BE2C (cell line): Measurements from ENCODE around the gene CCDC6.

Experiments
- DNase-seq: peaks from one replicate; pipeline ENCODE4 v3.0.0-alpha.2; 2020
- H3K27me3 ChIP-seq: fragments of 250-450 bp; sonication (Bioruptor Pico); 2 replicates; pipeline ENCODE4 v1.5.1; 2020; ENCODE audit warnings: mild to moderate bottlenecking
- H3K36me3 ChIP-seq: fragments of 250-450 bp; sonication (Bioruptor Pico); 2 replicates; pipeline ENCODE4 v1.5.1; 2020; ENCODE audit warnings: mild to moderate bottlenecking
- H3K4me1 ChIP-seq: fragments of 250-450 bp; sonication (Bioruptor Pico); 2 replicates; pipeline ENCODE4 v1.5.1; 2020
- H3K4me3 ChIP-seq: 2 replicates; pipeline ENCODE4 v1.5.1; 2011; ENCODE audit warnings: low read depth, low read length
- H3K9me3 ChIP-seq: fragments of 250-450 bp; sonication (Bioruptor Pico); 2 replicates; pipeline ENCODE4 v1.5.1; 2020
- CTCF ChIP-seq: IDR thresholded peaks from 2 replicates; pipeline ENCODE4 v1.5.1; 2012; ENCODE audit warnings: mild to moderate bottlenecking, low read depth, low read length

CCDC6 gene

GRCh38 chr10:59859570-59859969, 46.8 kb downstream of the CCDC6 start:
- Histone ChIP-seq H3K9me3 (no peaks in the 10 kb centered on the region), H3K4me1 (peaks cover 3% of the 10 kb centered on the region; the same call in 1 of the 2 replicates), H3K4me3 (no peak overlapping the region), H3K36me3 (no peaks in the 10 kb centered on the region), H3K27me3 (no peaks in the 10 kb centered on the region)
- TF ChIP-seq CTCF, result no peak
- DNase-seq, result no peak

- Histone ChIP-seq H3K27me3 (no peaks in the 10 kb centered on the region), H3K9me3 (no peaks in the 10 kb centered on the region), H3K4me1 (peaks cover 3% of the 10 kb centered on the region; the same call in 1 of the 2 replicates), H3K4me3 (no peak overlapping the region), H3K36me3 (no peaks in the 10 kb centered on the region)
- TF ChIP-seq CTCF, result no peak
- no peak for DNase-seq
Observed at GRCh38 chr10:59857921-59858320, 48.4 kb downstream of the CCDC6 start.

GRCh38 chr10:59857049-59857448, 49.3 kb downstream of the CCDC6 start:
- Histone ChIP-seq H3K9me3 (no peaks in the 10 kb centered on the region), H3K27me3 (no peaks in the 10 kb centered on the region), H3K36me3 (no peaks in the 10 kb centered on the region), H3K4me1 (peaks cover 3% of the 10 kb centered on the region; the same call in 1 of the 2 replicates), H3K4me3 (no peak overlapping the region)
- DNase-seq, result no peak
- no peak for TF ChIP-seq CTCF

- H3K36me3 ChIP-seq, result no peaks in the 10 kb centered on the region
- no peak overlapping the region for H3K4me3 ChIP-seq
- no peak for TF ChIP-seq CTCF
- H3K9me3 ChIP-seq, result no peaks in the 10 kb centered on the region
- H3K4me1 ChIP-seq, result peaks cover 3% of the 10 kb centered on the region; the same call in 1 of the 2 replicates
- no peak for DNase-seq
- no peaks in the 10 kb centered on the region for H3K27me3 ChIP-seq
Observed at GRCh38 chr10:59856104-59856503, 50.3 kb downstream of the CCDC6 start.

GRCh38 chr10:59854571-59854970, 51.8 kb downstream of the CCDC6 start:
- no peak for TF ChIP-seq CTCF
- H3K36me3 ChIP-seq, result no peaks in the 10 kb centered on the region; the same call in 1 of the 2 replicates
- peaks cover 3% of the 10 kb centered on the region; the same call in 1 of the 2 replicates for H3K4me1 ChIP-seq
- no peak overlapping the region for H3K4me3 ChIP-seq
- no peak for DNase-seq
- H3K27me3 ChIP-seq, result no peaks in the 10 kb centered on the region
- no peaks in the 10 kb centered on the region for H3K9me3 ChIP-seq

- TF ChIP-seq CTCF, result no peak
- Histone ChIP-seq H3K27me3 (no peaks in the 10 kb centered on the region), H3K4me3 (no peak overlapping the region), H3K9me3 (no peaks in the 10 kb centered on the region), H3K36me3 (peaks cover 7% of the 10 kb centered on the region), H3K4me1 (peaks cover 3% of the 10 kb centered on the region; the same call in 1 of the 2 replicates)
- DNase-seq, result no peak
Observed at GRCh38 chr10:59852670-59853069, 53.7 kb downstream of the CCDC6 start.
